Activated naive CD4-positive, alpha-beta T cell treated with Interleukin-2 at 50 U/mL for 16 hours (primary cell): ENCODE results near the gene CHFR.
"Not testable (repeated sequence)": the region's sequence is repeated elsewhere in the genome, so short reads cannot be mapped to it uniquely, and the experiment has no call there.

Experiments used
- DNase-seq: peaks from one replicate; pipeline ENCODE4 v3.0.0-alpha.2; 2020

Gene CHFR

GRCh38 chr12:132838410-132839080 is 48.9 kb downstream of the CHFR start:
- DNase-seq, result no peak

- DNase-seq, result no peak
These were observed 49.6 kb downstream of the CHFR start for GRCh38 chr12:132837693-132838409.

- no peak for DNase-seq
These were observed 50.5 kb downstream of the CHFR start for GRCh38 chr12:132836795-132837331.

GRCh38 chr12:132836230-132836629 is 51.2 kb downstream of the CHFR start:
- not testable (repeated sequence) for DNase-seq

- no peak for DNase-seq
These were observed 52.1 kb downstream of the CHFR start for GRCh38 chr12:132835076-132836025.

GRCh38 chr12:132834181-132834711 is 53.2 kb downstream of the CHFR start:
- peak; percentile 15 for DNase-seq

- DNase-seq, result no peak
These were observed 54.1 kb downstream of the CHFR start for GRCh38 chr12:132833341-132833740.

GRCh38 chr12:132831771-132832170 is 55.6 kb downstream of the CHFR start:
- no peak for DNase-seq

GRCh38 chr12:132828706-132829534 is 58.5 kb downstream of the CHFR start, which contains the start of gene GOLGA3:
Gene GOLGA3, minus strand, starts transcription at chr12:132828869. Its CDS starts 6,741 bp downstream, at chr12:132822128.
- peak; percentile 94 for DNase-seq

- DNase-seq, result peak; percentile 31
These were observed 59.4 kb downstream of the CHFR start for GRCh38 chr12:132827763-132828703.

GRCh38 chr12:132825861-132826260 is 61.5 kb downstream of the CHFR start:
- DNase-seq, result no peak

GRCh38 chr12:132825089-132825488 is 62.3 kb downstream of the CHFR start:
- no peak for DNase-seq

GRCh38 chr12:132824053-132824452 is 63.4 kb downstream of the CHFR start:
- no peak for DNase-seq

- DNase-seq, result no peak
These were observed 68.8 kb downstream of the CHFR start for GRCh38 chr12:132818562-132818961.

- DNase-seq, result no peak
These were observed 73.2 kb downstream of the CHFR start for GRCh38 chr12:132814232-132814631.

GRCh38 chr12:132813443-132813842 is 74.0 kb downstream of the CHFR start:
- DNase-seq, result no peak

GRCh38 chr12:132812631-132813305 is 74.6 kb downstream of the CHFR start:
- peak; percentile 11 for DNase-seq

- DNase-seq, result peak; percentile 28
These were observed 78.0 kb downstream of the CHFR start for GRCh38 chr12:132809391-132809790.

GRCh38 chr12:132807295-132808092 is 79.9 kb downstream of the CHFR start:
- DNase-seq, result no peak
